HepG2 (cell line): ENCODE measurements around the gene ING5. TPM values are rescaled to one million over a fixed set of nuclear protein-coding genes. Genes with fewer than 3 reads are reported as not detected.
A peak's percentile ranks its signal among the peaks of the same experiment; 100 is the strongest.

Source experiments
- ATAC-seq: fragments of 200-7000 bp; cut with Tn5 transposase; 3 replicates; pipeline ENCODE4 v1.9.1; 2020; ENCODE audit warnings: mild to moderate bottlenecking, moderate library complexity
- BruUV-seq: library from RNA; stranded (reverse); fragments of 400-500 nt; replicated peaks from 2 replicates; lab custom pipeline; 2021; lab: Mats Ljungman, UMichigan
- CTCF ChIA-PET: fragments of 300-600 bp; formaldehyde crosslinking; extraction: SDS; loops from one replicate; lab custom pipeline; 2021; ENCODE audit warnings: low total read pairs, inconsistent platforms, low intra/inter-chr PET ratio; lab: Yijun Ruan, JAX
- POLR2A ChIA-PET: fragments of 350-600 bp; sonication (Branson Sonifier 250); formaldehyde crosslinking; loops from one replicate; lab custom pipeline; 2020; ENCODE audit warnings: antibody characterized with exemption, inconsistent platforms; lab: Yijun Ruan, JAX
- DNase-seq: peaks from one replicate; pipeline ENCODE4 v3.0.0-alpha.2; 2015; ENCODE audit warnings: low spot score
- FAIRE-seq: peaks from 3 replicates; lab custom pipeline; 2011; peaks lifted over from hg19 to GRCh38; lab: Jason Lieb, UNC
- H2AFZ ChIP-seq: one replicate; pipeline ENCODE4 v1.6.1; 2011; ENCODE audit warnings: low read length, inconsistent platforms
- H3K27ac ChIP-seq: fragments of 300-600 bp; 3 replicates; pipeline ENCODE4 v1.8.0; 2011; ENCODE audit warnings: mixed run types, mild to moderate bottlenecking, mixed read lengths, low read length, inconsistent platforms; ENCODE audit not compliant: insufficient read depth; ENCODE audit errors: extremely low read length
- H3K27me3 ChIP-seq, 2 experiments: fragments of 200-600 bp in 1 of 2; 2 replicates in 1 of 2; 3 replicates in 1 of 2; pipeline versions ENCODE4 v1.6.0 to v1.8.0; 2011; ENCODE audit warnings: low read length in 2 of 2, mild to moderate bottlenecking in 2 of 2, moderate library complexity in 2 of 2, inconsistent platforms in 1 of 2; ENCODE audit not compliant: insufficient read depth in 2 of 2, control insufficient read depth in 1 of 2
- H3K36me3 ChIP-seq, 2 experiments: fragments of 200-600 bp in 1 of 2; replicated peaks in 1 of 2; 2 replicates in 1 of 2; 3 replicates in 1 of 2; pipeline versions ENCODE4 v1.5.1 to v1.8.0; 2011; ENCODE audit warnings: low read length in 2 of 2, inconsistent platforms in 1 of 2; ENCODE audit not compliant: insufficient read depth in 2 of 2, control insufficient read depth in 1 of 2
- H3K4me1 ChIP-seq: 2 replicates; pipeline ENCODE4 v1.5.1; 2012; ENCODE audit warnings: low read length, inconsistent platforms; ENCODE audit not compliant: insufficient read depth
- H3K4me2 ChIP-seq: 2 replicates; pipeline ENCODE4 v1.6.0; 2011; ENCODE audit warnings: low read depth, low read length, inconsistent platforms
- H3K4me3 ChIP-seq, 3 experiments: fragments of 200-600 bp in 1 of 3; sonication (generic), shearing (Covaris generic) in 1 of 3; replicated peaks in 1 of 3; 2 replicates each; pipeline ENCODE4 v1.5.1; 2011 to 2016; ENCODE audit warnings: low read length in 3 of 3, inconsistent platforms in 2 of 3, low read depth in 2 of 3, mild to moderate bottlenecking in 2 of 3, control low read depth in 1 of 3, mixed read lengths in 1 of 3; ENCODE audit not compliant: insufficient read depth in 1 of 3
- H3K79me2 ChIP-seq: one replicate; pipeline ENCODE4 v1.6.1; 2011; ENCODE audit warnings: low read length, inconsistent platforms; ENCODE audit not compliant: insufficient read depth
- H3K9ac ChIP-seq: 2 replicates; pipeline ENCODE4 v1.6.0; 2011; ENCODE audit warnings: mild to moderate bottlenecking, low read depth, low read length, inconsistent platforms; ENCODE audit not compliant: insufficient read depth
- H3K9me3 ChIP-seq: 2 replicates; pipeline ENCODE4 v1.5.1; 2012; ENCODE audit warnings: mild to moderate bottlenecking, low read length
- H4K20me1 ChIP-seq: 2 replicates; pipeline ENCODE4 v1.6.0; 2011; ENCODE audit warnings: inconsistent platforms, mild to moderate bottlenecking, low read length, moderate library complexity; ENCODE audit not compliant: insufficient read depth
- ATF7 ChIP-seq, 2 experiments: fragments of 450-650 bp in 1 of 2; sonication (generic) in 1 of 2; formaldehyde crosslinking in 1 of 2; IDR thresholded peaks; 2 replicates each; pipeline versions ENCODE4 v1.4.0 to v1.6.1; 2016 to 2020; ENCODE audit warnings: antibody characterized with exemption in 1 of 2, mild to moderate bottlenecking in 1 of 2, missing genetic modification reagents in 1 of 2
- HNF4G ChIP-seq, 2 experiments: sonication (generic) in 1 of 2; formaldehyde crosslinking in 1 of 2; IDR thresholded peaks; 2 replicates each; pipeline versions ENCODE4 v1.4.0 to v1.6.1; 2011 to 2020; ENCODE audit warnings: borderline replicate concordance in 2 of 2, low read depth in 2 of 2, mild to moderate bottlenecking in 2 of 2, low read length in 1 of 2, missing genetic modification reagents in 1 of 2, moderate library complexity in 1 of 2
- PREB ChIP-seq: sonication (generic); formaldehyde crosslinking; IDR thresholded peaks from 2 replicates; pipeline ENCODE4 v1.4.0; 2020; ENCODE audit warnings: missing genetic modification reagents
- RBFOX2 ChIP-seq: fragments of 200-400 bp; formaldehyde crosslinking; IDR thresholded peaks from 2 replicates; pipeline ENCODE4 v1.6.1; 2017; ENCODE audit warnings: low read depth, mild to moderate bottlenecking, low read length
- ZKSCAN5 ChIP-seq: sonication (generic); formaldehyde crosslinking; IDR thresholded peaks from 2 replicates; pipeline ENCODE4 v1.5.1; 2020; ENCODE audit warnings: mild to moderate bottlenecking, missing genetic modification reagents
- ZNF20 ChIP-seq: sonication (generic); formaldehyde crosslinking; IDR thresholded peaks from 2 replicates; pipeline ENCODE4 v1.4.0; 2020; ENCODE audit warnings: mild to moderate bottlenecking, moderate library complexity, missing genetic modification reagents
- ZNF510 ChIP-seq: sonication (generic); formaldehyde crosslinking; IDR thresholded peaks from 2 replicates; pipeline ENCODE4 v1.4.0; 2020; ENCODE audit warnings: low read depth, mild to moderate bottlenecking, missing genetic modification reagents
- ZNF616 ChIP-seq: sonication (generic); formaldehyde crosslinking; IDR thresholded peaks from 2 replicates; pipeline ENCODE4 v1.5.0; 2020; ENCODE audit warnings: low read depth, mild to moderate bottlenecking, missing genetic modification reagents
- ZSCAN20 ChIP-seq: sonication (generic); formaldehyde crosslinking; IDR thresholded peaks from 2 replicates; pipeline ENCODE4 v1.4.0; 2020; ENCODE audit warnings: missing genetic modification reagents, mild to moderate bottlenecking, borderline replicate concordance
- WGBS: methylation state at CpG from one replicate; pipeline ENCODE4 v1.1.6; 2017; ENCODE audit warnings: low lambda C conversion rate; 5-methylcytosine and 5-hydroxymethylcytosine counted together
- in situ Hi-C: cut with HindIII; loops from 2 replicates; pipeline ENCODE4 v1.10.0; 2017; ENCODE audit warnings: low pct_unique_long_range_greater_than_20kb; ENCODE audit not compliant: extremely low pct_ligation_motif_present
- intact Hi-C: fragments of 100-400 bp; cut with micrococcal nuclease; formaldehyde crosslinking; loops from one replicate; pipeline ENCODE4 v1.10.0; 2022; ENCODE audit not compliant: unreplicated experiment
- polyA plus RNA-seq, 8 experiments: library from polyadenylated mRNA; depleted of rRNA in 3 of 8; stranded (reverse) in 7 of 8; unstranded in 1 of 8; fragments of >200 nt; fragmentation: Illumina TruSeq in 4 of 8; extraction: Trizol in 4 of 8; gene quantifications; 2 replicates each; pipeline versions ENCODE4 v1.2.1 to v1.2.3, GENCODE V29; 2011 to 2016; ENCODE audit warnings: low read depth in 4 of 8, missing spikeins in 1 of 8, mixed read lengths in 1 of 8; ENCODE audit not compliant: insufficient read depth in 1 of 8
- total RNA-seq, 5 experiments: library from RNA; depleted of rRNA; stranded (reverse); fragments of >200 nt; fragmentation: Illumina TruSeq; extraction: Trizol; gene quantifications; 2 replicates each; pipeline ENCODE4 v1.2.3, GENCODE V29; 2016; ENCODE audit warnings: low read depth in 1 of 5
- TF ChIP-seq, protein P1 (sequence below): sonication (generic); formaldehyde crosslinking; IDR thresholded peaks from 2 replicates; pipeline ENCODE4 v1.4.0; 2020; ENCODE audit warnings: missing genetic modification reagents
- TF ChIP-seq, protein P2 (sequence below): sonication (generic); formaldehyde crosslinking; conservative IDR thresholded peaks from 2 replicates; pipeline ENCODE4 v1.4.0; 2020; ENCODE audit warnings: mild to moderate bottlenecking, missing genetic modification reagents, moderate library complexity
- TF ChIP-seq, protein P3 (sequence below): sonication (generic); formaldehyde crosslinking; IDR thresholded peaks from 2 replicates; pipeline ENCODE4 v1.4.0; 2020; ENCODE audit warnings: missing genetic modification reagents; ENCODE audit errors: not compliant biosample characterization

The ING5 gene
- total and polyA plus RNA-seq, 2 of the 13 experiments (the other 11 are each of a cell fraction or from before 2014, with no cell fraction given), result 61.9 to 71.9 TPM

DNA sequence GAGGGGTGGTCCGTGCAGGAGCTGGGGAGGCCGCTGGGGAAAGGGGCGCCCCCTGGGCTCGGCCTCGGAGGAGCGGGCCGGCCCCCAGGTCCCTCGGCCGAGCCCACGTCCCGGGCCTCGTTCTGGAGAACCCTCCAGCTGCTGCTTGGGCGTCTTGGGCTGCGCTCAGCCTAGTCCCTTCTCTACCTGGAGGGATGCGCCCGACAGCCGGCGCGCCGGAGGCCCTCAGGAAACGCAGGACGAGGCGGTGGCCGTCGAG, 32.3 kb downstream of the ING5 start:
- peak; percentile 37 for ATAC-seq
- H3K27me3 ChIP-seq, result no peaks in the 10 kb centered on the region; a peak in 1 of 5 replicates
- WGBS, result 20% methylated on average over 3 of the region's 25 CpGs
- H3K4me1 ChIP-seq, result peaks cover 28% of the 10 kb centered on the region
- no peak for DNase-seq
- intact Hi-C loops (no loop called here), in situ Hi-C loops (loop anchor here (10.0 kb wide), 1 partner anchor 141 kb away; no protein-coding TSS in a partner anchor)
- H3K9me3 ChIP-seq, result no peaks in the 10 kb centered on the region
- no peaks in the 10 kb centered on the region for H4K20me1 ChIP-seq
- ChIA-PET POLR2A (interaction anchor here (0.8 to 6.5 kb wide), 16 partner anchors 9 to 419 kb away, joined by 3 to 113 read pairs (median 5); partner anchors contain the start of genes DTYMK, GAL3ST2, ING5 and NEU4), CTCF (no interaction called here)
- H3K79me2 ChIP-seq, result peaks cover 3% of the 10 kb centered on the region
- H3K9ac ChIP-seq, result peak overlapping the region; percentile 68
- no peak overlapping the region for H2AFZ ChIP-seq
- no TSS peak for BruUV-seq
- H3K36me3 ChIP-seq, result no peaks in the 10 kb centered on the region
- FAIRE-seq, result no peak
- peak overlapping the region; percentile 47 to 100 (median 59); a peak in 5 of 6 replicates for H3K4me3 ChIP-seq
- H3K27ac ChIP-seq, result no peak overlapping the region
- peak overlapping the region; percentile 81 for H3K4me2 ChIP-seq
- no peak for TF ChIP-seq ZSCAN20
- TF ChIP-seq, protein P1, sequence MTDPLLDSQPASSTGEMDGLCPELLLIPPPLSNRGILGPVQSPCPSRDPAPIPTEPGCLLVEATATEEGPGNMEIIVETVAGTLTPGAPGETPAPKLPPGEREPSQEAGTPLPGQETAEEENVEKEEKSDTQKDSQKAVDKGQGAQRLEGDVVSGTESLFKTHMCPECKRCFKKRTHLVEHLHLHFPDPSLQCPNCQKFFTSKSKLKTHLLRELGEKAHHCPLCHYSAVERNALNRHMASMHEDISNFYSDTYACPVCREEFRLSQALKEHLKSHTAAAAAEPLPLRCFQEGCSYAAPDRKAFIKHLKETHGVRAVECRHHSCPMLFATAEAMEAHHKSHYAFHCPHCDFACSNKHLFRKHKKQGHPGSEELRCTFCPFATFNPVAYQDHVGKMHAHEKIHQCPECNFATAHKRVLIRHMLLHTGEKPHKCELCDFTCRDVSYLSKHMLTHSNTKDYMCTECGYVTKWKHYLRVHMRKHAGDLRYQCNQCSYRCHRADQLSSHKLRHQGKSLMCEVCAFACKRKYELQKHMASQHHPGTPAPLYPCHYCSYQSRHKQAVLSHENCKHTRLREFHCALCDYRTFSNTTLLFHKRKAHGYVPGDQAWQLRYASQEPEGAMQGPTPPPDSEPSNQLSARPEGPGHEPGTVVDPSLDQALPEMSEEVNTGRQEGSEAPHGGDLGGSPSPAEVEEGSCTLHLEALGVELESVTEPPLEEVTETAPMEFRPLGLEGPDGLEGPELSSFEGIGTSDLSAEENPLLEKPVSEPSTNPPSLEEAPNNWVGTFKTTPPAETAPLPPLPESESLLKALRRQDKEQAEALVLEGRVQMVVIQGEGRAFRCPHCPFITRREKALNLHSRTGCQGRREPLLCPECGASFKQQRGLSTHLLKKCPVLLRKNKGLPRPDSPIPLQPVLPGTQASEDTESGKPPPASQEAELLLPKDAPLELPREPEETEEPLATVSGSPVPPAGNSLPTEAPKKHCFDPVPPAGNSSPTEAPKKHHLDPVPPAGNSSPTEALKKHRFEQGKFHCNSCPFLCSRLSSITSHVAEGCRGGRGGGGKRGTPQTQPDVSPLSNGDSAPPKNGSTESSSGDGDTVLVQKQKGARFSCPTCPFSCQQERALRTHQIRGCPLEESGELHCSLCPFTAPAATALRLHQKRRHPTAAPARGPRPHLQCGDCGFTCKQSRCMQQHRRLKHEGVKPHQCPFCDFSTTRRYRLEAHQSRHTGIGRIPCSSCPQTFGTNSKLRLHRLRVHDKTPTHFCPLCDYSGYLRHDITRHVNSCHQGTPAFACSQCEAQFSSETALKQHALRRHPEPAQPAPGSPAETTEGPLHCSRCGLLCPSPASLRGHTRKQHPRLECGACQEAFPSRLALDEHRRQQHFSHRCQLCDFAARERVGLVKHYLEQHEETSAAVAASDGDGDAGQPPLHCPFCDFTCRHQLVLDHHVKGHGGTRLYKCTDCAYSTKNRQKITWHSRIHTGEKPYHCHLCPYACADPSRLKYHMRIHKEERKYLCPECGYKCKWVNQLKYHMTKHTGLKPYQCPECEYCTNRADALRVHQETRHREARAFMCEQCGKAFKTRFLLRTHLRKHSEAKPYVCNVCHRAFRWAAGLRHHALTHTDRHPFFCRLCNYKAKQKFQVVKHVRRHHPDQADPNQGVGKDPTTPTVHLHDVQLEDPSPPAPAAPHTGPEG (CRISPR knock-in tag), result no peak
- TF ChIP-seq, protein P2, sequence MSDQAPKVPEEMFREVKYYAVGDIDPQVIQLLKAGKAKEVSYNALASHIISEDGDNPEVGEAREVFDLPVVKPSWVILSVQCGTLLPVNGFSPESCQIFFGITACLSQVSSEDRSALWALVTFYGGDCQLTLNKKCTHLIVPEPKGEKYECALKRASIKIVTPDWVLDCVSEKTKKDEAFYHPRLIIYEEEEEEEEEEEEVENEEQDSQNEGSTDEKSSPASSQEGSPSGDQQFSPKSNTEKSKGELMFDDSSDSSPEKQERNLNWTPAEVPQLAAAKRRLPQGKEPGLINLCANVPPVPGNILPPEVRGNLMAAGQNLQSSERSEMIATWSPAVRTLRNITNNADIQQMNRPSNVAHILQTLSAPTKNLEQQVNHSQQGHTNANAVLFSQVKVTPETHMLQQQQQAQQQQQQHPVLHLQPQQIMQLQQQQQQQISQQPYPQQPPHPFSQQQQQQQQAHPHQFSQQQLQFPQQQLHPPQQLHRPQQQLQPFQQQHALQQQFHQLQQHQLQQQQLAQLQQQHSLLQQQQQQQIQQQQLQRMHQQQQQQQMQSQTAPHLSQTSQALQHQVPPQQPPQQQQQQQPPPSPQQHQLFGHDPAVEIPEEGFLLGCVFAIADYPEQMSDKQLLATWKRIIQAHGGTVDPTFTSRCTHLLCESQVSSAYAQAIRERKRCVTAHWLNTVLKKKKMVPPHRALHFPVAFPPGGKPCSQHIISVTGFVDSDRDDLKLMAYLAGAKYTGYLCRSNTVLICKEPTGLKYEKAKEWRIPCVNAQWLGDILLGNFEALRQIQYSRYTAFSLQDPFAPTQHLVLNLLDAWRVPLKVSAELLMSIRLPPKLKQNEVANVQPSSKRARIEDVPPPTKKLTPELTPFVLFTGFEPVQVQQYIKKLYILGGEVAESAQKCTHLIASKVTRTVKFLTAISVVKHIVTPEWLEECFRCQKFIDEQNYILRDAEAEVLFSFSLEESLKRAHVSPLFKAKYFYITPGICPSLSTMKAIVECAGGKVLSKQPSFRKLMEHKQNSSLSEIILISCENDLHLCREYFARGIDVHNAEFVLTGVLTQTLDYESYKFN, result no peak
- TF ChIP-seq HNF4G (IDR thresholded peaks at IDR 0.05; ENCODE audit: borderline replicate concordance, low read depth, low read length), result no peak
- TF ChIP-seq HNF4G (CRISPR knock-in tag; IDR thresholded peaks at IDR 0.05; ENCODE audit: borderline replicate concordance, low read depth), result no peak
- TF ChIP-seq ZNF20 (CRISPR knock-in tag), result 0 out of 2 replicates have a peak, but pooled peaks have one; percentile 38
- TF ChIP-seq RBFOX2, result no peak
- TF ChIP-seq ZNF510 (CRISPR knock-in tag), result no peak
- no peak for TF ChIP-seq ZKSCAN5
- no peak for TF ChIP-seq PREB (CRISPR knock-in tag)
- TF ChIP-seq ZNF616 (CRISPR knock-in tag), result no peak; the same call in 1 of the 2 replicates
- TF ChIP-seq, protein P3, sequence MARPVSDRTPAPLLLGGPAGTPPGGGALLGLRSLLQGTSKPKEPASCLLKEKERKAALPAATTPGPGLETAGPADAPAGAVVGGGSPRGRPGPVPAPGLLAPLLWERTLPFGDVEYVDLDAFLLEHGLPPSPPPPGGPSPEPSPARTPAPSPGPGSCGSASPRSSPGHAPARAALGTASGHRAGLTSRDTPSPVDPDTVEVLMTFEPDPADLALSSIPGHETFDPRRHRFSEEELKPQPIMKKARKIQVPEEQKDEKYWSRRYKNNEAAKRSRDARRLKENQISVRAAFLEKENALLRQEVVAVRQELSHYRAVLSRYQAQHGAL (CRISPR knock-in tag), result no peak
- no peak for TF ChIP-seq ATF7 (IDR thresholded peaks at IDR 0.05)
- TF ChIP-seq ATF7 (CRISPR knock-in tag; IDR thresholded peaks at IDR 0.05), result no peak
